Coronary artery (tissue), 2 donors: ENCODE data around the gene DCAF6.

Experiments used
- DNase-seq: peaks from one replicate; pipeline ENCODE4 v3.0.0-alpha.2; 2017; ENCODE audit warnings: low spot score
- H3K27ac ChIP-seq, 2 donors: fragments of 200-600 bp; sonication (generic); one replicate each; pipeline ENCODE4 v1.5.1; 2016 to 2019
- H3K4me3 ChIP-seq: fragments of 200-600 bp; sonication (generic); 2 replicates; pipeline ENCODE4 v1.5.1; 2016; ENCODE audit warnings: mild to moderate bottlenecking, moderate library complexity
- CTCF ChIP-seq: fragments of 200-600 bp; sonication (generic); IDR thresholded peaks from one replicate; pipeline ENCODE4 v1.5.1; 2019; ENCODE audit warnings: antibody characterized with exemption

The DCAF6 gene

GRCh38 chr1:167957710-167958109 is 21.2 kb downstream of the DCAF6 start:
- no peak for DNase-seq
- no peak overlapping the region for H3K4me3 ChIP-seq
- H3K27ac ChIP-seq = no peak overlapping the region
- TF ChIP-seq CTCF = no peak

- H3K27ac ChIP-seq = no peak overlapping the region
- no peak overlapping the region for H3K4me3 ChIP-seq
- TF ChIP-seq CTCF = no peak
- DNase-seq = no peak
Observed at GRCh38 chr1:167964646-167965045, 28.2 kb downstream of the DCAF6 start.

- DNase-seq = no peak
- no peak for TF ChIP-seq CTCF
- Histone ChIP-seq H3K27ac (no peak overlapping the region), H3K4me3 (no peak overlapping the region)
Observed at GRCh38 chr1:167966050-167966449, 29.6 kb downstream of the DCAF6 start.

GRCh38 chr1:167968569-167968968 is 32.1 kb downstream of the DCAF6 start:
- H3K27ac ChIP-seq = no peak overlapping the region
- DNase-seq = no peak
- no peak for TF ChIP-seq CTCF
- H3K4me3 ChIP-seq = no peak overlapping the region

GRCh38 chr1:167973832-167974231 is 37.3 kb downstream of the DCAF6 start:
- Histone ChIP-seq H3K27ac (no peak overlapping the region), H3K4me3 (no peak overlapping the region)
- no peak for TF ChIP-seq CTCF
- no peak for DNase-seq

- no peak overlapping the region for H3K4me3 ChIP-seq
- no peak for DNase-seq
- no peak overlapping the region for H3K27ac ChIP-seq
- no peak for TF ChIP-seq CTCF
Observed at GRCh38 chr1:167974698-167975097, 38.2 kb downstream of the DCAF6 start.

GRCh38 chr1:167977245-167977644 is 40.8 kb downstream of the DCAF6 start:
- DNase-seq = no peak
- no peak overlapping the region for H3K4me3 ChIP-seq
- H3K27ac ChIP-seq = no peak overlapping the region
- no peak for TF ChIP-seq CTCF
